Activated CD8-positive, alpha-beta memory T cell treated with anti-CD3 and anti-CD28 coated beads, Interleukin-2, amount 50 U/mL, for 48 hours (primary cell): ENCODE measurements around the gene SPG7.

Experiments used
- DNase-seq: peaks from one replicate; pipeline ENCODE4 v3.0.0-alpha.2; 2020

Gene SPG7

GRCh38 chr16:89489040-89489897 lies 18.9 kb upstream of the SPG7 start:
- peak; percentile 85 for DNase-seq

- DNase-seq, result peak; percentile 65
Measured at GRCh38 chr16:89489898-89490438, 18.2 kb upstream of the SPG7 start.

- peak; percentile 99 for DNase-seq
Measured at GRCh38 chr16:89490439-89491237, 17.6 kb upstream of the SPG7 start, which contains the start of gene ANKRD11. Gene ANKRD11 (minus strand): TSS chr16:89490561. CDS start chr16:89317019, 173,542 bp downstream.

DNA sequence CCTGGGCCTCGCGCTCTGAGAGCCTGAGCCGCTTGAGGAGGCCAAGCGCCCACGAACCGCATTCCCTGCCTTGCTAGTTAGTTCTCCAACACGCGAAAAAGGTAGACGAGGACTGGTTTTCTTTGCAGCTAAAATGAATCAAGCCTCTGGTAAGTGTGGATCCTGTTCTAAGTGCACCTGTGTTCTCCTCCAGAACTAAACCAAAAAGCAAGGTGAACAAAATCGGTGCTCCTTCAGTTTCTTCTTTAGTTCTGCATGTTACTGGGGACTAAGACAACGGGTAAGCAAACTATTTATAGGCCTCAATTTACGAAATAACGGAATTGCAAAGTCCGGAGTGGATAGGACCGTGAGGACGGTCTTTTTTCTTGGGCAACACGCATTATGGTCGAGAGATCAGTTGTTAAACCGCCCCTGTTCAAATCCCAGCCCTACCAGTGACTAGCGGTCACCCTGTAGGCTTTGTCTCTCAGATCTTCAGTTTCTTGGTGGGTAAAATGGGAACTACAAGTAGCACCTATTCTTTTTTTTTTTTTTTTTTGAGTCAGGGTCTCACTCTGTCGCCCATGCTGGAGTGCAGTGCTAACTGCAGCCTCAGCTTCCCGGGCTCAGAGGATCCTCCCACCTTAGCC lies 16.8 kb upstream of the SPG7 start:
- DNase-seq, result no peak

- DNase-seq, result no peak
Measured at GRCh38 chr16:89491974-89492687, 16.1 kb upstream of the SPG7 start.

GRCh38 chr16:89493776-89494175 lies 14.4 kb upstream of the SPG7 start:
- no peak for DNase-seq

GRCh38 chr16:89495121-89495520 lies 13.1 kb upstream of the SPG7 start:
- no peak for DNase-seq

DNA sequence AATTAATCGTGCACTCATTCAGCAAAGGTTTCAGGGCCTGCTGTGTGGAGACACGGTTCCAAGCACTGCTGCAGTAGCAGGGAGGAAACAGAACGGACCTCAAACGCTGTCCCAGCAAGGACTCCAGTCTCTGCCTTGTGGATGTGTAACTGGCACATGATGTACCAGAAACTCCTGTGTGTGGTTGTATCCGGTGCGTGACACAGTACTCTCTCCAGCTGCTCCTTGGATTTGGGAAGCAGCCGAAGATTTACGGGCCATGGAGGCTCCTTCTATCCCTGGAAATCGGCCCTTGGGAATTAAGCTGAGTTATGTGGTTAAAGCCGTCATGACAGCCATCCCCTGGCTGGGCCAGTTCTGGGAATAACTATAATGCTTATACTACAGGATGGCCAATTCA lies 9.4 kb upstream of the SPG7 start:
- no peak for DNase-seq

GRCh38 chr16:89499767-89500166 lies 8.4 kb upstream of the SPG7 start:
- DNase-seq, result no peak

DNA sequence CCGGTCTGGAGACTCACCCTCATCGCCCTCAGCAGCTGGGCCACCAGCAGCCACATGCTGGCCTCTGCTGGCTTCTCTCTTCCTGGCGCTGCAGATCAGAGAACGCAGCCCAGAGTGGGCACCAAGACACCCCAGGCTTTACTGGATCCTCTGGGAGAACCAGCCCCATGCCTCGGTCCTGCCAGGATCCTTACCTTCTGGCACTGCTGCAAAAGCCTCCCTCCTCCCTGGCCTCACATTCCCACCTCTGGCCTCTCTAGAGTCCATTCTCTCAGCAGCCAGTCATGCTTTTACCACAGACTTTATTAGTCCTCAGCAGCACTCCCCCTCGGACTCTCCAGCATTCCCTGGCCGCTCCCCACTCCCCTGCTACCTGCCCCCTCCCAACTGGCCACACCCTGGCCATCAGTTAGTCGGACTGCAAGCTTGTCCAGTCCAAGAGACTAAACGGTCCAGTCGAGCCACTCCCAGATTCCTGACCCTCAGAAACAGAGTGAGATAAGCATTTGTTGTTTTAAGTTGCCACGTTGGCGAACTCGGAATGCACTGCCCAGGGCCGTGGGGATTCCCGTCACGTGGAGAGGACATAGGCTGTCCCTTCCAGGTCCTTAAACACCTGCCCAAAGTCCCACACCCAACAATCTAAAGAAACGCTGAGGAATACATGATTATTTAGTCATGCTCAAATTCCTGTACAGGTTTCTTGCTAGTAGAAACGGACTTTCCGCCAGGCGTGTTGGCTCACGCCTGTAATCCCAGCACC lies 5.9 kb upstream of the SPG7 start:
- DNase-seq, result no peak

GRCh38 chr16:89504091-89504490 lies 4.1 kb upstream of the SPG7 start:
- no peak for DNase-seq

GRCh38 chr16:89505204-89506112 lies 2.7 kb upstream of the SPG7 start:
- DNase-seq, result peak; percentile 90

DNA sequence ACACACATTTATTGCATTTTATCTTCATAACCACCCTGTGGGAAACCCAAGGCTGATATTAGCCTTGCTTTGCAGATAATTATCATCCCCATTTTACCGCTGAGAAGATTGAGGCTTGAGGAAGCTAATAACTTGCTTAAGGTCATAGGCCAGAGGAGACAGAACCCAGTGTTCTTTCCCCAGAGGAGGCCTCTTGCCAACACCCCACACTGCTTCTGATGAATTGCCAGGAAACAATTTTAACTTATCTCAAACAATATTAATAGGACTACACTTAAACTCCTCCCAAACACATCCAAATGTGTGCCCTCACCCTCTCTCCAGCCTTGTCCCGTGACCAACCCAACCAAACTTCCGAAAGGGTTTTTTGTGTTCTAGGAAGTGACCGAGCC lies 2.1 kb upstream of the SPG7 start:
- DNase-seq, result no peak

DNA sequence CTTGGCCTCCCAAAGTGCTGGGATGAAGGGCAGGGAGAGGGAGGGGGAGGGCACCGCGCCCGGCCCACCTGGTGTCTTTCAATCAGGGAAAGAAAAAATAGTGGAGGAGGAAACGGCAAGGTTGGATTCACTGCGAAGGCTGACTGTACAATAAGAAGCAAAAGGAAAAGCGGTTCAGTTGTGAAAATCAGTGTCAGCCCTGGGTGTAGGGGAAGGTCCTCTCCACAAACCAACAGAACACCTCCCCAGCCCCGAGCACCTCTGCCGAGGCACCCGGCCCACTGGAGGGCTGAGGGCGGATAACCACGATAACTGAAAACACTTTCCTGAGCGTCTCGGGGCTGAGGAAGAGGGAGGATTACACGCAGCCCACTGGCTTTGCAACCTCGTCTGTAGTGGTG lies 1.4 kb upstream of the SPG7 start:
- peak; percentile 69 for DNase-seq

GRCh38 chr16:89507214-89507833 lies 879 bp upstream of the SPG7 start:
- no peak for DNase-seq

DNA sequence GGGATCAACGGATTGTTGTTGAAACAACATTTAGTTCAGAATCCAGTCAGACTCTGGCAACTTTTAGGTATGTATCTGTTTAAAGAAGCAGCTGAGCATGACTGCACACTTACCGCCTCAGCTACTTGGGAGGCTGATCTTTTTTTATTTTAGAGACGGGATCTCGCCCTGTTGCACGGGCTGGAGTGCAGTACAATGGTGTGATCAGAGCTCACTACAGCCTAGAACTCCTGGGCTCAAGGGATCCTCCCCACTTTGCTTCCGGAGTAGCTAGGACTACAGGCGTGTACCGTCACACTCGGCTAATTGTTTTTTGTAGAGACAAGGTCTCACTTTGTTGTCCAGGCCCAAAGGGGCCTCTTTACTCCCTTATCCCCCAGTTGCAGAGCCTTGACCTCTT lies 2.3 kb downstream of the SPG7 start:
- no peak for DNase-seq

- no peak for DNase-seq
Measured at GRCh38 chr16:89511374-89511773, 3.2 kb downstream of the SPG7 start.

GRCh38 chr16:89512453-89512852 lies 4.2 kb downstream of the SPG7 start:
- DNase-seq, result no peak

- no peak for DNase-seq
Measured at GRCh38 chr16:89517128-89517527, 8.9 kb downstream of the SPG7 start.

- no peak for DNase-seq
Measured at GRCh38 chr16:89519881-89520280, 11.7 kb downstream of the SPG7 start.
